ENCODE measurements around the gene COPB1. TPM values are rescaled to one million over a fixed set of nuclear protein-coding genes. Genes with fewer than 3 reads are reported as not detected.

Gene COPB1
- total and polyA plus RNA-seq, 9 of the 15 experiments (the other 6 are each of a cell fraction or from before 2014, with no cell fraction given): 64.7 to 188 (median 91.6) TPM

DNA sequence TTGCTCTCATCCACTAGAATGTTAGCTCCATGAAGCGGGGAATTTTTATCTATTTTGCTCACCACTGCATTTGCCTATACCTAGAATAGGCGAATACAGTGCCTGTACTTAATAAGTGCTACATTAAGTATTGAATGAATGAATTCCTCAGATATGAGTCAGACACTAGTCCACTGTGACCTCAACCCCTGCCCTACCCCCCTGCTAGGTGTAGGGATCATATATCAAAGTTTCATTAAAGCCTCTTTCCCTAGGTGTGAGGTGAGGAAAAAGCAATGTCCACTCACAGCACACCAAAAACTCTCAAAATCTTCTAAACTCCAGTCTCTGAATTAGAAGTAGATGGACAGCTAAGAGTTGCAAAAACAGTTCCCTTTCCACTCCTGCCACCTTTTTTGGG lies 30.3 kb upstream of the COPB1 start (continued):
- TF ChIP-seq, protein P1, sequence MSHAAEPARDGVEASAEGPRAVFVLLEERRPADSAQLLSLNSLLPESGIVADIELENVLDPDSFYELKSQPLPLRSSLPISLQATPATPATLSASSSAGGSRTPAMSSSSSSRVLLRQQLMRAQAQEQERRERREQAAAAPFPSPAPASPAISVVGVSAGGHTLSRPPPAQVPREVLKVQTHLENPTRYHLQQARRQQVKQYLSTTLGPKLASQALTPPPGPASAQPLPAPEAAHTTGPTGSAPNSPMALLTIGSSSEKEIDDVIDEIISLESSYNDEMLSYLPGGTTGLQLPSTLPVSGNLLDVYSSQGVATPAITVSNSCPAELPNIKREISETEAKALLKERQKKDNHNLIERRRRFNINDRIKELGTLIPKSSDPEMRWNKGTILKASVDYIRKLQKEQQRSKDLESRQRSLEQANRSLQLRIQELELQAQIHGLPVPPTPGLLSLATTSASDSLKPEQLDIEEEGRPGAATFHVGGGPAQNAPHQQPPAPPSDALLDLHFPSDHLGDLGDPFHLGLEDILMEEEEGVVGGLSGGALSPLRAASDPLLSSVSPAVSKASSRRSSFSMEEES (CRISPR knock-in tag; IDR thresholded peaks at IDR 0.05): no peak
- TF ChIP-seq, protein P2, sequence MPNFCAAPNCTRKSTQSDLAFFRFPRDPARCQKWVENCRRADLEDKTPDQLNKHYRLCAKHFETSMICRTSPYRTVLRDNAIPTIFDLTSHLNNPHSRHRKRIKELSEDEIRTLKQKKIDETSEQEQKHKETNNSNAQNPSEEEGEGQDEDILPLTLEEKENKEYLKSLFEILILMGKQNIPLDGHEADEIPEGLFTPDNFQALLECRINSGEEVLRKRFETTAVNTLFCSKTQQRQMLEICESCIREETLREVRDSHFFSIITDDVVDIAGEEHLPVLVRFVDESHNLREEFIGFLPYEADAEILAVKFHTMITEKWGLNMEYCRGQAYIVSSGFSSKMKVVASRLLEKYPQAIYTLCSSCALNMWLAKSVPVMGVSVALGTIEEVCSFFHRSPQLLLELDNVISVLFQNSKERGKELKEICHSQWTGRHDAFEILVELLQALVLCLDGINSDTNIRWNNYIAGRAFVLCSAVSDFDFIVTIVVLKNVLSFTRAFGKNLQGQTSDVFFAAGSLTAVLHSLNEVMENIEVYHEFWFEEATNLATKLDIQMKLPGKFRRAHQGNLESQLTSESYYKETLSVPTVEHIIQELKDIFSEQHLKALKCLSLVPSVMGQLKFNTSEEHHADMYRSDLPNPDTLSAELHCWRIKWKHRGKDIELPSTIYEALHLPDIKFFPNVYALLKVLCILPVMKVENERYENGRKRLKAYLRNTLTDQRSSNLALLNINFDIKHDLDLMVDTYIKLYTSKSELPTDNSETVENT (CRISPR knock-in tag; IDR thresholded peaks at IDR 0.05): no peak
- TF ChIP-seq NFE2 (IDR thresholded peaks at IDR 0.05; ENCODE audit: low read depth) (no peak), MBD2 (IDR thresholded peaks at IDR 0.05; ENCODE audit: borderline replicate concordance, low read depth) (no peak), RAD51 (IDR thresholded peaks at IDR 0.05; ENCODE audit: borderline replicate concordance, low read depth) (no peak), EGR1 (conservative IDR thresholded peaks at IDR 0.05) (no peak), MAZ (CRISPR knock-in tag; conservative IDR thresholded peaks at IDR 0.05 in 1 of 2, IDR thresholded peaks at IDR 0.05 in 1 of 2) (no peak)
- TF ChIP-seq, protein P3, sequence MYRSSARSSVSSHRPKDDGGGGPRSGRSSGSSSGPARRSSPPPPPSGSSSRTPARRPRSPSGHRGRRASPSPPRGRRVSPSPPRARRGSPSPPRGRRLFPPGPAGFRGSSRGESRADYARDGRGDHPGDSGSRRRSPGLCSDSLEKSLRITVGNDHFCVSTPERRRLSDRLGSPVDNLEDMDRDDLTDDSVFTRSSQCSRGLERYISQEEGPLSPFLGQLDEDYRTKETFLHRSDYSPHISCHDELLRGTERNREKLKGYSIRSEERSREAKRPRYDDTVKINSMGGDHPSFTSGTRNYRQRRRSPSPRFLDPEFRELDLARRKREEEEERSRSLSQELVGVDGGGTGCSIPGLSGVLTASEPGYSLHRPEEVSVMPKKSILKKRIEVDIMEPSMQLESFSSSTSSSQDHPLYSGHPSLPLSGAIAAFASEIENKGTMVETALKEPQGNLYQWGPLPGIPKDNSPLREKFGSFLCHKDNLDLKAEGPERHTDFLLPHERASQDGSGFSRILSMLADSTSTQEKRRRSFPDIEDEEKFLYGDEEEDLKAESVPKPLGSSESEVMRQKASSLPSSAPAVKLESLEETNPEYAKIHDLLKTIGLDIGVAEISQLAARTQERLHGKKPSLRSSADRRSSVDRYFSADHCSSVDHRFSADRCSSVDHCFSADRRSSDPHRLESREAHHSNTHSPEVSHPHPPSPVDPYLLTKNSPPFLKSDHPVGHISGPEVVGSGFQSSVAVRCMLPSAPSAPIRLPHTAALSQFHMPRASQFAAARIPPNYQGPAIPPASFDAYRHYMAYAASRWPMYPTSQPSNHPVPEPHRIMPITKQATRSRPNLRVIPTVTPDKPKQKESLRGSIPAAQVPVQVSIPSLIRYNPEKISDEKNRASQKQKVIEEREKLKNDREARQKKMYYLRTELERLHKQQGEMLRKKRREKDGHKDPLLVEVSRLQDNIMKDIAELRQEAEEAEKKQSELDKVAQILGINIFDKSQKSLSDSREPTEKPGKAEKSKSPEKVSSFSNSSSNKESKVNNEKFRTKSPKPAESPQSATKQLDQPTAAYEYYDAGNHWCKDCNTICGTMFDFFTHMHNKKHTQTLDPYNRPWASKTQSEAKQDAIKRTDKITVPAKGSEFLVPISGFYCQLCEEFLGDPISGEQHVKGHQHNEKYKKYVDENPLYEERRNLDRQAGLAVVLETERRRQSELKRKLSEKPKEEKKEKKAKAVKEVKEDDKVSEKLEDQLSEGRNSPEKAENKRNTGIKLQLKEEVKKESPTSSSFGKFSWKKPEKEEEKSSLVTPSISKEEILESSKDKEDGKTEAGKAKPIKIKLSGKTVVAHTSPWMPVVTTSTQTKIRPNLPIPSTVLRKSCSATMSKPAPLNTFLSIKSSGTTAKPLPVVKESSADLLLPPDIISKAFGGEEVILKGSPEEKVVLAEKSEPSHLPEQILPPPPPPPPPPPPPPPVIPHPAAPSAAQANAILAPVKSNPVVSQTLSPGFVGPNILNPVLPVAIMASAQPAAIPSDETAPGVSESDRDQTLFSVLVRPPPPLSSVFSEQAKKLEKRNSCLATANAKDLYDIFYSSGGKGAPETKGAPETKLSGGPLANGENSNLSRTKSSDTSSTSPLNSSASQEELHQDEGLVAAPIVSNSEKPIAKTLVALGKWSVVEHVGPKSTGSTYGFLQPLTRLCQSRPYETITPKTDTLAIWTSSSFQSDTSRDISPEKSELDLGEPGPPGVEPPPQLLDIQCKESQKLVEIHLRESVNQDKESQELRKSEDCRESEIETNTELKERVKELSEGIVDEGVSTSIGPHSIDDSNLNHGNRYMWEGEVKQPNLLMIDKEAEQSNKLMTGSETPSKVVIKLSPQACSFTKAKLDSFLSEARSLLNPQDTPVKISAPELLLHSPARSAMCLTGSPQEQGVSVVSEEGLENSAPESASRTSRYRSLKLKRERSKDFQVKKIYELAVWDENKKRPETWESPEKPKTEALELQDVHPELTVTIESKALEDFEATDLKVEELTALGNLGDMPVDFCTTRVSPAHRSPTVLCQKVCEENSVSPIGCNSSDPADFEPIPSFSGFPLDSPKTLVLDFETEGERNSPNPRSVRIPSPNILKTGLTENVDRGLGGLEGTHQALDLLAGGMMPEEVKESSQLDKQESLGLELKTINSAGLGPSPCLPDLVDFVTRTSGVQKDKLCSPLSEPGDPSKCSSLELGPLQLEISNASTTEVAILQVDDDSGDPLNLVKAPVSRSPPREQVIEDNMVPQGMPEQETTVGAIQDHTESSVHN (IDR thresholded peaks at IDR 0.05; ENCODE audit: borderline replicate concordance in 1 of 2, low read depth in 1 of 2): no peak
- TF ChIP-seq, protein P4, sequence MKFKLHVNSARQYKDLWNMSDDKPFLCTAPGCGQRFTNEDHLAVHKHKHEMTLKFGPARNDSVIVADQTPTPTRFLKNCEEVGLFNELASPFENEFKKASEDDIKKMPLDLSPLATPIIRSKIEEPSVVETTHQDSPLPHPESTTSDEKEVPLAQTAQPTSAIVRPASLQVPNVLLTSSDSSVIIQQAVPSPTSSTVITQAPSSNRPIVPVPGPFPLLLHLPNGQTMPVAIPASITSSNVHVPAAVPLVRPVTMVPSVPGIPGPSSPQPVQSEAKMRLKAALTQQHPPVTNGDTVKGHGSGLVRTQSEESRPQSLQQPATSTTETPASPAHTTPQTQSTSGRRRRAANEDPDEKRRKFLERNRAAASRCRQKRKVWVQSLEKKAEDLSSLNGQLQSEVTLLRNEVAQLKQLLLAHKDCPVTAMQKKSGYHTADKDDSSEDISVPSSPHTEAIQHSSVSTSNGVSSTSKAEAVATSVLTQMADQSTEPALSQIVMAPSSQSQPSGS (CRISPR knock-in tag; IDR thresholded peaks at IDR 0.05): no peak

Data from K562 (cell line).